ENCODE results near the gene SLC4A1AP. TPM values are rescaled to one million over a fixed set of nuclear protein-coding genes. Genes with fewer than 3 reads are reported as not detected.
A peak's percentile ranks its signal among the peaks of the same experiment; 100 is the strongest.

The SLC4A1AP gene
- total RNA-seq, 1 experiment from 2014 or later, result 22.8 TPM

- H3K36me3 ChIP-seq (replicated peaks; ENCODE audit: control insufficient read depth, insufficient read depth, low read length), result no peaks in the 10 kb centered on the region
- DNase-seq, result no peak
- no peak overlapping the region for H3K4me3 ChIP-seq (ENCODE audit: insufficient read depth, low read depth, low read length)
- peaks cover 15% of the 10 kb centered on the region for H3K27me3 ChIP-seq (ENCODE audit: control insufficient read depth, insufficient read depth, low read length)
These were observed 50.4 kb downstream of the SLC4A1AP start for GRCh38 chr2:27714053-27714452.

- DNase-seq, result peak; percentile 59
- H3K27me3 ChIP-seq (ENCODE audit: control insufficient read depth, insufficient read depth, low read length), result peaks cover 16% of the 10 kb centered on the region
- H3K4me3 ChIP-seq (ENCODE audit: insufficient read depth, low read depth, low read length), result peak overlapping the region; percentile 69
- H3K36me3 ChIP-seq (replicated peaks; ENCODE audit: control insufficient read depth, insufficient read depth, low read length), result no peaks in the 10 kb centered on the region
These were observed 51.2 kb downstream of the SLC4A1AP start for GRCh38 chr2:27714851-27715291.

- Histone ChIP-seq H3K36me3 (replicated peaks; ENCODE audit: control insufficient read depth, insufficient read depth, low read length) (no peaks in the 10 kb centered on the region), H3K4me3 (ENCODE audit: insufficient read depth, low read depth, low read length) (peak overlapping the region; percentile 69), H3K27me3 (ENCODE audit: control insufficient read depth, insufficient read depth, low read length) (peaks cover 17% of the 10 kb centered on the region)
- peak; percentile 89 for DNase-seq
These were observed 51.9 kb downstream of the SLC4A1AP start for GRCh38 chr2:27715318-27716210.

GRCh38 chr2:27716301-27717069 is 52.8 kb downstream of the SLC4A1AP start:
- peak overlapping the region; percentile 43 for H3K4me3 ChIP-seq (ENCODE audit: insufficient read depth, low read depth, low read length)
- H3K36me3 ChIP-seq (replicated peaks; ENCODE audit: control insufficient read depth, insufficient read depth, low read length), result no peaks in the 10 kb centered on the region
- peaks cover 17% of the 10 kb centered on the region for H3K27me3 ChIP-seq (ENCODE audit: control insufficient read depth, insufficient read depth, low read length)
- DNase-seq, result peak; percentile 49

GRCh38 chr2:27717070-27717795 is 53.5 kb downstream of the SLC4A1AP start:
- DNase-seq, result no peak
- H3K36me3 ChIP-seq (replicated peaks; ENCODE audit: control insufficient read depth, insufficient read depth, low read length), result no peaks in the 10 kb centered on the region
- peaks cover 17% of the 10 kb centered on the region for H3K27me3 ChIP-seq (ENCODE audit: control insufficient read depth, insufficient read depth, low read length)
- H3K4me3 ChIP-seq (ENCODE audit: insufficient read depth, low read depth, low read length), result peak overlapping the region; percentile 43; the same call in 1 of the 2 replicates

- Histone ChIP-seq H3K36me3 (replicated peaks; ENCODE audit: control insufficient read depth, insufficient read depth, low read length) (no peaks in the 10 kb centered on the region), H3K27me3 (ENCODE audit: control insufficient read depth, insufficient read depth, low read length) (peaks cover 12% of the 10 kb centered on the region), H3K4me3 (ENCODE audit: insufficient read depth, low read depth, low read length) (no peak overlapping the region)
- DNase-seq, result no peak
These were observed 56.4 kb downstream of the SLC4A1AP start for GRCh38 chr2:27720004-27720551.

GRCh38 chr2:27721335-27721734 is 57.6 kb downstream of the SLC4A1AP start:
- no peak for DNase-seq
- peaks cover 8% of the 10 kb centered on the region for H3K27me3 ChIP-seq (ENCODE audit: control insufficient read depth, insufficient read depth, low read length)
- H3K4me3 ChIP-seq (ENCODE audit: insufficient read depth, low read depth, low read length), result no peak overlapping the region
- no peaks in the 10 kb centered on the region for H3K36me3 ChIP-seq (replicated peaks; ENCODE audit: control insufficient read depth, insufficient read depth, low read length)

- no peak overlapping the region for H3K4me3 ChIP-seq (ENCODE audit: insufficient read depth, low read depth, low read length)
These were observed 58.3 kb downstream of the SLC4A1AP start for GRCh38 chr2:27721884-27722485.

GRCh38 chr2:27723372-27724144 is 59.9 kb downstream of the SLC4A1AP start:
- Histone ChIP-seq H3K27me3 (ENCODE audit: control insufficient read depth, insufficient read depth, low read length) (peaks cover 1% of the 10 kb centered on the region; the same call in 1 of the 2 replicates), H3K36me3 (replicated peaks; ENCODE audit: control insufficient read depth, insufficient read depth, low read length) (no peaks in the 10 kb centered on the region), H3K4me3 (ENCODE audit: insufficient read depth, low read depth, low read length) (no peak overlapping the region)
- peak; percentile 83 for DNase-seq

More at GRCh38 chr2:27721884-27722485, 58.3 kb downstream of the SLC4A1AP start:
- H3K27me3 ChIP-seq (ENCODE audit: control insufficient read depth, insufficient read depth, low read length), result peaks cover 3% of the 10 kb centered on the region; the same call in 1 of the 2 replicates
- no peaks in the 10 kb centered on the region for H3K36me3 ChIP-seq (replicated peaks; ENCODE audit: control insufficient read depth, insufficient read depth, low read length)
- no peak for DNase-seq

- Histone ChIP-seq H3K36me3 (replicated peaks; ENCODE audit: control insufficient read depth, insufficient read depth, low read length) (no peaks in the 10 kb centered on the region), H3K27me3 (ENCODE audit: control insufficient read depth, insufficient read depth, low read length) (peaks cover 1% of the 10 kb centered on the region; the same call in 1 of the 2 replicates), H3K4me3 (ENCODE audit: insufficient read depth, low read depth, low read length) (no peak overlapping the region)
- no peak for DNase-seq
These were observed 60.5 kb downstream of the SLC4A1AP start for GRCh38 chr2:27724191-27724590.

GRCh38 chr2:27724905-27725701 is 61.4 kb downstream of the SLC4A1AP start:
- peak; percentile 41 for DNase-seq
- no peak overlapping the region for H3K4me3 ChIP-seq (ENCODE audit: insufficient read depth, low read depth, low read length)

GRCh38 chr2:27727257-27727656 is 63.6 kb downstream of the SLC4A1AP start:
- no peaks in the 10 kb centered on the region for H3K36me3 ChIP-seq (replicated peaks; ENCODE audit: control insufficient read depth, insufficient read depth, low read length)
- DNase-seq, result no peak
- H3K4me3 ChIP-seq (ENCODE audit: insufficient read depth, low read depth, low read length), result no peak overlapping the region
- no peaks in the 10 kb centered on the region for H3K27me3 ChIP-seq (ENCODE audit: control insufficient read depth, insufficient read depth, low read length)

More at GRCh38 chr2:27724905-27725701, 61.4 kb downstream of the SLC4A1AP start:
- Histone ChIP-seq H3K36me3 (replicated peaks; ENCODE audit: control insufficient read depth, insufficient read depth, low read length) (no peaks in the 10 kb centered on the region), H3K27me3 (ENCODE audit: control insufficient read depth, insufficient read depth, low read length) (no peaks in the 10 kb centered on the region)

Measured in H7 (cell line).